Glomerular visceral epithelial cell (primary cell): Measurements from ENCODE around the gene TRIML2.
"Not testable (repeated sequence)": the region's sequence is repeated elsewhere in the genome, so short reads cannot be mapped to it uniquely, and the experiment has no call there.

ENCODE experiments used
- DNase-seq: peaks from one replicate; pipeline ENCODE4 v3.0.0-alpha.2; 2016; ENCODE audit errors: extremely low spot score

The TRIML2 gene

DNA sequence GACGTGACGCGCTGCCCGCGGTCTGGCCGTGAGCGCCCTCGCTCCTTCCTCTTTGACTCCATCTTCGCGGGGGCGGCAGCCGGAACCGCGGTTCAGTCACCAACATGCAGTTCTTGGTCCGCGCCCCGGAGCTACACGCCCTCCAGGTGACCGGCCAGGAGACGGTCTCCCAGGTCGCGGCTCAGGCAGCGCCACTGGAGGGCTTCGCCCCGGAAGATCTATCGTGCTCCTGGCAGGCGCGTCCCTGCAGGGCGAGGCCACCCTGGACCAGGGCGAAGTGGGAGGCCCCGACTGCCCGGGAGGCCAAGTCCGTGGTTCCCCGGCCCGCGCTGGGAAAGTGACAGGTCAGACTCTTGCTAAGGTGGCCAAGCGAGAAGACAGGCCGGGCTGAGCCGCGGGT lies 2.9 kb downstream of the TRIML2 start:
- no peak for DNase-seq

DNA sequence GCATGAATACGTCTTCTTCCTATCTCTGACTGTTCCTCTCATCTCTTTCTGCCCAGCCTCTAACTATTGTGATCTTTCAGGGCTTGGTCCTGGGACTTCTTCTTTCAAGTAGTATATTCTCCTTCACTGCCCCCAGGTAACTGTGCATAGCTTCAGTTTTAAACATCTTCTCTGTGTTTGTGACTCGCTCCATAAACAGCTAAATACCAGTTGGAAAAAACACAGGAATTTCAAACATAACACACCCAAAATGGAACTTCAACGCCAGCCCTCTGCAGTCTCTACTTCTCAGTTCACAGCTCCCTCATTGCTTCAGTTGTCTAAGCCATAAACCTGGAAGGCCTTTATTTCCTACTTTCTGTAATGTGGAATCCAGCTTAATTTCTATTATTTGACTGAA lies 16.6 kb downstream of the TRIML2 start:
- no peak for DNase-seq

DNA sequence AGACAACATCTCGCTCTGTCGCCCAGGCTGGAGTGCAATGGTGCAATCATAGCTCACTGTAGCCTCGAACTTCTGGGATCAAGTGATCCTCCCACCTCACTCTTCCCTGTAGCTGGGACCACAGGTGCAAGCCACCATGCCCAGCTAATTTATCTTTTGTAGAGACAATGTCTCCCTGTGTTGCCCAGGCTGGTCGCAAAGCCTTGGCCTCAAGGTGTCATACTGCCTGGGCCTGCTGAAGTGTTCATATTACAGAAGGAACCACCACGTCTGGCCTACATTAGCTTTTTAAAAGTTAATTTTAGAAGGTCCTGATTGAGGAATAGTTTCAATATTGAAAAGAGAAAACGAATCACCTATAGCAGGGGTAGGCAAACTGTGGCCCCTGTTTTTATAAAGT lies 22.5 kb downstream of the TRIML2 start:
- no peak for DNase-seq

DNA sequence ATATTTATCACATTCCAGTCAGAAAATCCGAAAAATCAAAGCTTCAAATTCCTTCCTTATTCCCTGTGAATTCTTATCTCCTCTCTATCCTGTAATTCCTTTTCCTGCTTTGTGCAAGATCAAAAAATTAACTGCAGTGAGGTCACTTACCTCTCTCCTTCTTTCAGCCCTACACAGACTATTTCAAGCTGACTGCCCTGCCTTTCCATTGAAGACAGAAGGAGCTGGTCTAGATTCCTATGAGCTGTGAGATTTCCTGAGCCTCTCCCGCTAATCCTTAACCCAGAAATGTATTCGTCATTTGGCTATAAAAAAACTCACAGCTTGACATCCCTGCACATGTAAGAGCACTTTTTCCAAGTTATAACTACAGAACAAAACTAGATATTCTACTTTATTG lies 26.6 kb downstream of the TRIML2 start:
- DNase-seq: no peak

DNA sequence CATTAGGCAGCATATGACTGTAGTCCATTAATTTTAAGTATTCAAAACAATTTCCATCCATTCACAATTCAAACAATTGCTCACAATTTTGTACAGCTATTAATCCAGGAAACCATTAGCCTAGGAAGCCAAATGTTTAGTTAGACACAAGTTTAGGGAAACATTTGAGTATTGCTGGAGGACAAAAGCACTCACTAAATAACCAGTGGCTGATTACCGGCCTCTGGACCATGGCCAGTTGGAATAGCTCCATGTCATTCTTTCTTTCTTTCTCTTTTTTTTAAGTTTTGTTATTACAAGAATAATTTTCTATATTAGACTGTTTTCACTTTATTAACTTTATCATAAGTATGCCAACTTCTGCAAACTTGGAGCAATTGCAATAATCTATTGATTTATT lies 31.3 kb downstream of the TRIML2 start:
- DNase-seq: no peak

DNA sequence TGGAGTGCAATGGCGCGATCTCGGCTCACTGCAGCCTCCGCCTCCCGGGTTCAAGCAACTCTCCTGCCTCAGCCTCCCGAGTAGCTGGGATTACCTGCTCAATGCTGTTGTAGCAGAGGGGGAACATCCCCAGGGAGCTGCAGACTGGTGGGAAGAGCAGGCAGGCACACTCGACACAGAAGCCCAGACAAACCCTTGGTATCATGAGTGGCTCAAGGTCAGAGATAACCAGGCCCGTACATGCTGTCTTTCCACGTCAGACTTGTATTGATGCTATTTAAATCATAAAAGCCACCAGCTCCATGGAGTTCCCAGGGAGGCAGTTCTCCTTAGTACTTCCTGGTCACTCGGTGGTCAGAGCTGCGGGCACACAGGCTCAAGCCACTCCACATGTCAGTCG lies 33.2 kb downstream of the TRIML2 start:
- no peak for DNase-seq

DNA sequence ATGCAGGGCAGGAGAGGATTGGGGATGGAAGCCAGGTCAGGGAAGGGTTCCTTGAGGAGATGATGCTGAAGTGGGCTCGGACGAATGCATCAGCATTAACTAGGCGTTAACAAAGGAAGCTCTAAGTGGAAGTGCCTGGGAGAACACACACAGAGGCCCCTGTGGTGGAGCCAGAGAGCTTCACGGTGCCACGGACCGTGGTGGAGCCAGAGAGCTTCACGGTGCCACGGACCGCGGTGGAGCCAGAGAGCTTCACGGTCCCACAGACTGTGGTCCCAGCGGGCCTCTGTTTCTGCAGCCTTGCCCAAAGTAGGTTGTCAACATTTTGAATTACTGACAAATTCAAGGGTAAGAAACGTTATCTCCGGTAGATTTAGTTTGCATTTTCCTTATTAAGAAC lies 48.3 kb downstream of the TRIML2 start:
- no peak for DNase-seq

DNA sequence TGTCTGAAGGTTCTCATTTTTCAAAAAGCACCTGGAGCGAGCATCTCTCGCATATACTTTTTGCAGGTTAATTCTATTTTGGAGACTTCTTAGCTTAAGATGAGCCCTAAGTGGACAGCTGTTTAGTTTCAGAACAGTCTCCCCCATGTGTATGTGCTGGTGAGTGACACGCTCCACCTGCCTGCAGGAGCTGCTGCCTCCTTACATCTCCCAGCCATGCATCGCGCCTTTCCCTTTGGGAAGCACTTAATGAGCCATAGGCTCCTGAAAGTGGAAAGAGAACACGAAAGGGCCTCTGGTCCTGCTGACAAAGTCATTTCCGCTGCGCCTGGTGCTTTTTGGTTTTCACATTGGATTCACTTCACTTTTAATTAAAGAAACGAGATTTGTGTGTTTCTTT lies 56.1 kb downstream of the TRIML2 start:
- DNase-seq: no peak

DNA sequence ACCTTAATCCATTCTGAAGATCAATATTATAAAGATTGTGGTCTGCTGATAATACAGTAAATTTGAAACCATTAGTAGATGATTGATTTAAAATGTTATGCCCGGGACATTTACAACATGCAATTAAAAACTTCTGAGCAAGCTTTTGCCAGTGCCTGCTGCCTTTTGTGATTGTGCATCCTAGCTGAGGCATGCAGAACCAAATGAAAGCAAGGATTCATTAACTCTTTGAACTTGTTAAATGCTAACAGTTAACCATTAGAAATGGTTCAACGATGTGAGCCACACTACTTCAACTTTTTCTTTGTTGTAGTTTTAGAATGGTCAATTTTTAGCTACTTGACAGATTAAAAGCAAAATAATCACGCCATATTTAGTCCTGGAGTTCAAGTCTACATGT lies 62.7 kb downstream of the TRIML2 start:
- no peak for DNase-seq

DNA sequence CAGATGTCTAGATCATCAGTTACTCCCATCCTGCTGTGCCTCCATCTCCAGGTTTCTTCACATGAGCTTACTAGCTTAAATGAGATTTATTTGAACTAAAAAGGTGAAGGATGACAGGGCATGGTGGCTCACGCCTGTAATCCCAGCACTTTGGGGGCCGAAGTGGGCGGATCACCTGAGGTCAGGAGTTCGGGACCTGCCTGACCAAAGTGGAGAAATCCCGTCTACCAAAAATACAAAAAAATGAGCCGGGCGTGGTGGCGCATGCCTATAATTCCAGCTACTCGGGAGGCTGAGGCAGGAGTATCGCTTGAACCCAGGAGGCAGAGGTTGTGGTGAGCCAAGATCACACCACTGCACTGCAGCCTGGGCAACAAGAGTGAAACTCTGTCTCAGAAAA lies 63.9 kb downstream of the TRIML2 start:
- not testable (repeated sequence) for DNase-seq

DNA sequence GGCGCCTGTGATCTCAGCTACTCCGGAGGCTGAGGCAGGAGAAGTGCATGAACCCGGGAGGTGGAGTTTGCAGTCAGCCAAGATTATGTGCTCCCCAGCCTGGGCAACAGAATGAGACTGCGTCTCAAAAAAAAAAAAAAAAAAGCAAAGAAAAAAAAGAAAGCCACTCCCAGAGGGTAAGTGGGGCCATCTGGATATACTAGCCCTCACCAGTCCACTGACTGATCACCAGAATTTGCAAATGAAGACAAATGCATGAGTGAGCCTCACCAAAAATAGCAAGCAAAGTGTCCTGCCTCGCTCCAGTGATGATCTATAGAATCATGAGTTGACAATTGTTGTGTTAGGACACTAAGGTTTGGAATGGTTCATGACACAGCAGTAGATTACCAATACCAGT lies 66.2 kb downstream of the TRIML2 start:
- no peak for DNase-seq

DNA sequence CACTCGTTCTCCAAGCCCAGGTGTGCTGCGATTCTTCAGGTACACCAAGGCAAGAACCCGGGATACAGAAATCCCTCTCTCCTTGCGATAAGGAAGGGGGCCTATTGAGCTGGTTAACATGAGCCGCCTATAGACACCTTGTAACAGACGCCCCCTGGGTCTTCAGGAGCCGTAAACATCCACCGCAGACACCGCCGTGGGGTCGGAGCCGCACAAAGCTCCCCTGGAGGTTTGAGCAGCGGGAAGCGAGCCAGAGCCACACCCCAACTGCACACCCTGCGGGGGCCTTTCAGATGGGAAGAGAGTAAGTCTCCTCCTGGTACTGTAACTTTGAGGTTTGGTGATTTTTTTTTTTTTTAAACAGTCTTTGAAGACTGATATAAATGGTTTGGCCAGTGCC lies 67.2 kb downstream of the TRIML2 start:
- DNase-seq: no peak

DNA sequence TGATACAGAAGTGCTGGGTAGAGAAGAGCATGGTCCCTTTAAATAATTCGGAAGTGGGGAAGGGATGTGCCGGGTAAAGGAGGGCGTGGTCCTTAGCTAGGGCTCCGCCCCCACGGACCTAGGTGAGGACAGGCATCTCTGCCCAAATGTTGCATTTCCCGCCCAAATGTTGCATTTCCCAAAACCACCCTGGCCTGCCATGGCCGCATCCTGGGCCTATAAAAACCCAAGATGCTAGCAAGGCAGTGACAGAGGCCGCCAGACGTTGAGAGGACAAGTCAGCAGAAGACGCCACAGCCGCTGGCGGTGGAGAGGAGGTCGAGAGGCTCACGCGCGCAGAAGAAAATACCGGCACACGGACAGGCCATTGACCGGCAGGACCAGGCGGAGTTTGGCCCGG lies 67.7 kb downstream of the TRIML2 start:
- DNase-seq: no peak
